GM21423 (cell line): ENCODE measurements around the gene UBE2G2.

Experiments
- ATAC-seq: cut with Tn5 transposase; IDR thresholded peaks from one replicate; pipeline ENCODE4 v1.9.1; 2021; ENCODE audit warnings: mild to moderate bottlenecking, moderate library complexity; ENCODE audit not compliant: unreplicated experiment

The UBE2G2 gene

DNA sequence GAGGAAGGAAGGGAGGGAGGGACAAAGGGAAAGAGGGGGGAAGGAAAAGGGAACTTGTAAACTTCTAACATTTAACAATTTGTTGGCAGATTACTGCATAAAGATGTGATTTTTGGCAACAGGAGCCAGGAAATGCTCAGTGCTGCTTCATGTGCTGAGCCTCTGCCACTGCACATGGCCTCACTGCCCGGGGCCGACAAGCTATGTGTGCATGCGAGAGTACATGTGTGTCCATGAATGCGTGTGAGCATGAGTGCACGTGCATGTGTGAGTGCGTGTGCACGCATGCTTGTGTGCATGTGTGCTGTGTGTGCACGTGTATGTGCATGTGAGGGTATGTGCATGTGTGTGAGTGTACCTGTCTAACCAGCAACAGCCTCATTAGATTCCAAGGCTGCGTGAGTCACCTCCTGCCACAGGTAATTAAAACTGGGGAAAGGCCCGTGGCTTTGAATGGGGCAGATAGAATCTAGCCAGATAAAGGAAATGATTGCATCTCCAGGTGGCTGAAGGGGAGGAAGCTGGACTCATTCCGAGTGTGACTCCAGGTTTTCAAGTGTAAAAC is 48.9 kb downstream of the UBE2G2 start:
- no peak for ATAC-seq

GRCh38 chr21:44751799-44752636 is 49.6 kb downstream of the UBE2G2 start:
- ATAC-seq, result no peak

GRCh38 chr21:44751186-44751798 is 50.3 kb downstream of the UBE2G2 start:
- ATAC-seq, result no peak

DNA sequence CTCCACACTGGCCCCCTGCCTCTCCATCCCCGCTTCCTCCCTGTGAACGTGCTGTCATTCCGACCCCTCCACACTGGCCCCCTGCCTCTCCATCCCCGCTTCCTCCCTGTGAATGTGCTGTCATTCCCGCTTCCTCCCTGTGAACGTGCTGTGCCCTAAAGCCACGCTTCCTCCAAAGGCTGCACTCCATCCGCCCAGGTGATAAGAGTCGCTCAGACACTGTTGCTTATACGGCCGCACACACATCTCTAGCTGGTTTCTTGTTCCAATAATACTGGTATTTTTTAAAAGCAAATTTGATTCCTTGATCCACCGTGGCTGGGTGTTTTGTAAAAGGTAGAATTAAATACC is 51.0 kb downstream of the UBE2G2 start:
- no peak for ATAC-seq

- no peak for ATAC-seq
Measured at GRCh38 chr21:44749759-44750674, 51.6 kb downstream of the UBE2G2 start.

DNA sequence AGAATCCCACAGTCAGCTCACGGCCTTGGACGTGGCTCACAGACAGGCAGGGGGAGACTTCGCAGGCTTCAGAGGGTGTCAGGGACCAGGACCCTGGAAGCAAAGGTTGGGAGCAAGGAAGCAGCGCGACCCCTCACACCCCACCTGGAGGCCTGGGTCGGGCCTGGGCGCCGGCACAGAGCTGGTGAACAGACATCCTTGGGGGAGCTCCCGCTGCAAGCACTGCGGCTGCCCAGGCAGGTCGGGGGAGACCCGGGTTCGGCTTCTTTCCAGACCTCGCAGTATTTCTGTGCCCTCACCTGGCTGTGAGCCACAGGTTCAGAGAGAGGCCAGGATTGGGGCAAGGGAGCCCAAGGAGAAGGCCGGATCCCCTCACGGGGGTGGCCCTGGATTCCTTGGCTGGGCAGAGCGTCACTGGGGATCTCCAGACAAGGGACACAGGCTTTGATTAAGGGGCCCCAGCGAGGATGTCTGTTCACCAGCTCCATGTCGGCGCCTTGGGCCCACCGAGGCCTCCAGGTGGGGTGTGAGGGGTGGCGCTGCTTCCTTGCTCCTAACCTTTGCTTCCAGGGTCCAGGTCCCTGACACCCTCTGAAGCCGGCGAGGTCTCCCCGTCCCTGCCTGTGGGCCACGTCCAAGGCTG is 52.4 kb downstream of the UBE2G2 start:
- no peak for ATAC-seq

DNA sequence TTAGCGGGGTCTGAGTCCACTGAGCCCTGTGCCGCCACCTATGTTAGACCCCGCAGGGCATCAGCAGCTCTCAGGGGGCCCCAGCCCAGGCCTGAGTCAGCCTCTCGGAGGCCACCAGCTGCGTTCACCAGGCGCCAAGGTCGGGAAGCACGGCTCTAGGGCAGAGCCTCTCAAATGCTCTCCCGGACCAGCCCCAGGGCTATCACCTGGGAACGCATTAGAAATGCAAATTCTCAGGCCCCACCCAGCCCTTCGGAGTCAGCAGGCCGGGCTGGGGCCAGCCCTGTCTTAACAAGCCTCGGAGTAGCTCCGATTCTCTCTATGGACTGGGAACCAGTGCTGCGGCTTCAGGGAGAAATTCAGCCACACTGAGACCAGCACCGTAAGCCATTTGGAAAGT is 53.0 kb downstream of the UBE2G2 start:
- ATAC-seq, result no peak

GRCh38 chr21:44742418-44743153 is 59.0 kb downstream of the UBE2G2 start:
- ATAC-seq, result no peak

DNA sequence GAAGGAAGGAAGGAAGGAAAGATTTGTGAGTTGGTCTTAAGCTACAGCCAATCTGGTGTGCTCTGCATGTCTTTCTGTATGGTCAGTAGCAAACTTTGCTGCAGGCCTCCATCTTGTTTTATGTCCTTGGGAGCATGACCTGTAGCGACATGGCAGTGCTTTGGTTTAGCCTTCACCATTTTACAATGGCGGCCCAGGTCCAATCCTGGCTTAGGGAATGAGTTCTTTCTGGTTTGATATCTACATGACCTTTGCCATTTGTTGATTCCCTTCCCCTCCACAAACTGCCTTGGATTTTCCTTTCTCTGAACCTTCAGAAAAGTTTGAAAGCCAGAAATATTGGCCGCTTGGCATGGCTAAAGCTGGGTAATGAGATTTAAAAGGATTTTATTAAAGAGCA is 59.7 kb downstream of the UBE2G2 start:
- ATAC-seq, result no peak

GRCh38 chr21:44740742-44741141 is 60.9 kb downstream of the UBE2G2 start:
- ATAC-seq, result no peak

- ATAC-seq, result no peak
Measured at GRCh38 chr21:44739316-44739715, 62.3 kb downstream of the UBE2G2 start.

DNA sequence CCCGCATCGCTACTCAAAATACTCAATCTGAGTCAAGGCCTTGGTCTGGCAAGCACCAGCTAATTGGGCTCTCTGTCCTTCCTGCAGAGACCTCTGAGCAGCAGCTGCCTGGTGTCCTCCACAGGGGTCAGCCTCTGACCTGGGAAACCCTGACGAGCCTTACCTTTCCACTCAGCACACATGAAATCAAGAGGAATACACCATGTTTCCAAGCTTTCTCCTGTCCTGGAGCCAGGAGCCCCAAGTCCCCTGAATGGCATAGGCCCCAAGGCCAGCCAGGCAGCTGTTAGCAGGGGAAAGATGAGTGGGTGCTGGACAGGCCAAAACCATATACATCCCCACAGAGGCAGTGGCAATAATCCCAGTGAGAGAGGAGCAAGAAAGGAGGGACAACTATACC is 63.0 kb downstream of the UBE2G2 start:
- ATAC-seq, result no peak

DNA sequence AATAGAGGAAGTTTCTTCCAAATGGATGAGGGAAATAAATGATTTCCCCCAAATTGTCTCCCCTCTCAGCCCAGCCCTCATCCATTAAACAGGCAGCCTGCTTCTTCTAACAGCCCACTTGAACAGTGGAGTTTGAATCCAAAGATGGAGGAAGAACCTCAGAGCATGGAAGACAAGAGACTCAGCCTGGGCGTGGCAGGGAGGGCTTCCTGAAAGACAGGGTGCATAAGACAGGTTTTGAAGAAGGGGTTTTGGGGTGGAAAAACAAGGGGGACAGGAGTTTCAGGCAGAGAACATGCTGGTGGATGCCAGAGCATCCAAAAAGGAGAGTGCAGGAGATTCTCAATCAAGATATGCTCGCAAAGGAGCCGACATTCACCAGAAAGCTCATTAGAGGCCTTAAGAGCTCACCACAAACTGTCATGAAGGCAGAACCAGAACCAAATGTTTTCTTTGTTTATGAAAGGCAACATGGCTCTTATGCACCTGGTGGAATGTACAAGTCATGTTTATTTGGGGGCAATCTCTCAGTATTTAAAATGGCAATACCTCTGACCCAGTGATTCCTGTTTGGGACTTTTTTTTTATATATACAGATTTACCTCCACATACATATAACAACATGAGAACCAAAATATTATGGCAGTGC is 63.8 kb downstream of the UBE2G2 start:
- no peak for ATAC-seq

- no peak for ATAC-seq
Measured at GRCh38 chr21:44736291-44737004, 65.2 kb downstream of the UBE2G2 start.

DNA sequence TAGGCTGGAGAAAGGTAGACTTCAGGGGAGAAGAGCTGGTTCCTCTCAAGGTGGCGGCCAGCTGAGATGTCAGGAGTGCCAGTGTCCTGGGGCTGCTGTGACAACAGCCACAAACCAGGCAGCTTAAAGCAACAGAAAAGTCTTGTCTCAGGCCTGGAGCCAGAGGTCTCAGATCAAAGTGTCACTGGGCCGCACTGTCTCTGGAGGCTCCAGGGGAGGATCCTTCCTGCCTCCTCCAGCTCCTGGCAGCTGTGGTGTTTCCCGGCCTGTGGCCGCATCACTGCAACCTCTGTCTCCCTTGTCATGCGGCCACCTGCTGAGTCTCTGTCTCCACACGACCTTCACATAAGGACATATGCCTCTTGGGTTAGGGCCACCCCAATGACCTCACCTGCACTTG is 65.8 kb downstream of the UBE2G2 start:
- no peak for ATAC-seq

GRCh38 chr21:44734841-44735240 is 66.8 kb downstream of the UBE2G2 start:
- no peak for ATAC-seq

DNA sequence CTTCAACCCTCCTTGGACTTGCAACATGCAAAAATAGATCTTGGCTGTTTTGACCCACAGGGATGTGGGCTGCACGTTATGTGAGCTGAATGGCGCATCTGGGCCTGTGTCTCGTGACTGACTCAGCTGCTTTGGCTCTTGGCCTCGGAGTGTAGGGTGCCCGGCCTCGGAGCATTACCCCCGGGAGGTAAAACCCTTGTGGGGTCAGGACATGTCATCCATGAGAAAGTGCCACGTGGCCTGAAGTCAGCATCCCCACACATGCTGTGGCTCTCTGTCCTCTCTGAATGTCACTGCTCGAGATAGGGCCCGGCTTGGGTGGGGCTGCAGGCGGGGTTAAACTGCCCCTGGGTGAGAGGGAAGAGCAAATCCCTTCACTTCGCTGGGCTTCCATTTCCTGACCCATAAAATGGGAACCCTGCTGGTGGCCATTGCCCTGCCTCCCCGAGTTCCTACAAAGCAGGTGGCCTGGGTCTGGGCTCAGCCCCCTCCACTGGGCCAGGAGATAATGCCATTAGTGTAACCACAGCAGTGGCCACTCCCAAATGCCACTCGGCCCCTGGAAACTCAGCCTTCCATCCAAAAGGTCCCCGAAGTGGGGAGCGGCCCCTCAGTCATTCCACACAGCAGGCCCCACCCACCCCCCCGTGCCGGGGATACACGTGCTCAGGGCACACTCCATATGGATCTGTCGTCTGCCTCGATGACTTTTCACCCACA is 67.4 kb downstream of the UBE2G2 start:
- ATAC-seq, result no peak

GRCh38 chr21:44732956-44733355 is 68.7 kb downstream of the UBE2G2 start:
- ATAC-seq, result no peak
